ENCODE data around the gene TLE1. TPM values are rescaled to one million over a fixed set of nuclear protein-coding genes. Genes with fewer than 3 reads are reported as not detected.

The TLE1 gene
- total RNA-seq: 28.3 and 41.4 TPM in 2 replicates

DNA sequence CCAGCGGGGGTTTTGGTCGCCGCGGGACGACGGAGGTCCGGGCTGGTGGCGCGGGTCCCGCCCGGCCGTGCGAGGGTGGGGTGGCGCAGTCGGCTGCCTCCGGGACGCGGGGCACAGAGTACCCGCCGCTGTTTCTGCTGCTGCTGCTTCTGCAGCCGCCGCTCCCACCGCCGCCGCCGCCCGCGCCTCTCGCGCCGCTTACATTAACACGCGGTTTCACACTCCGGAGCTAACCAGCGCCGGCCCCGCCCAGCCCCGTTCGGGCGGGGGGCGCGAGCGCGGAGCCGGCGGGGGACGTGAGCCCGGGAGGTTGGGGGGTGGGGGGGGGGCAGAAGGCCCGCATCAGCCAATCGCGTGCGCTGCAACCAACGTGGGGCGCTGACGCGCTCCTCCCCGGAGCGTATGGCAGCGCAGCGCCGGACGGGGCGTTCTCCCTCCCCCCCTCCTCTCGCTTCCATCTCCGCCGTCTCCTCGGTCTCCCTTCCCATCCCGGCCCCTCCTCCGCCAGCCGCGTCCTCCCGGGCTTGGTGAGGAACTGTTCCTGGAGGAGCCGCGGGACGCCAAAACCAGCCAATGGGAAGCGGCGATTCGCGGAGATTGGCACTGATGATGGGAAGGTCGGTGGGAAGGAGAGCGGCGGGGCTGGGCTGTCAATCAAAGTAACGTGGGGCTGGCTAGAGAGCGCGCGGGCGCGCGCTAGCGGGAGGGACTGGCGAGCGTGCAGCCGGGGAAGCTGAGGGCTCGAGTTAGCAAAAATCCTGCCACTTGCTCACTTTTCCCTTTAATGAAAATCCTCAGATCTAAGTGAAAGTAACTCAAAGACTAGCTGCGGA, at the start of gene TLE1:
Gene TLE1 (minus strand): TSS at position 205 of the 833 bp plus-strand sequence. CDS start 1,307 bp downstream, outside the sequence.

Other genes starting within 250 kb of the TLE1 start
- not detected in 2 replicates for gene SPATA31D4, start 238.9 kb upstream of the TLE1 start, total RNA-seq

Measured in epithelial cell of alveolus of lung (primary cell).